HTERT RPE-1 (cell line): Measurements from ENCODE around the gene SH2D5.

Source experiments
- in situ Hi-C: fragments of 300-500 bp; cut with MboI; formaldehyde crosslinking; loops from 4 replicates; pipeline ENCODE4 v1.14.3; 2020; ENCODE audit warnings: low sequenced_read_pairs

The SH2D5 gene

DNA sequence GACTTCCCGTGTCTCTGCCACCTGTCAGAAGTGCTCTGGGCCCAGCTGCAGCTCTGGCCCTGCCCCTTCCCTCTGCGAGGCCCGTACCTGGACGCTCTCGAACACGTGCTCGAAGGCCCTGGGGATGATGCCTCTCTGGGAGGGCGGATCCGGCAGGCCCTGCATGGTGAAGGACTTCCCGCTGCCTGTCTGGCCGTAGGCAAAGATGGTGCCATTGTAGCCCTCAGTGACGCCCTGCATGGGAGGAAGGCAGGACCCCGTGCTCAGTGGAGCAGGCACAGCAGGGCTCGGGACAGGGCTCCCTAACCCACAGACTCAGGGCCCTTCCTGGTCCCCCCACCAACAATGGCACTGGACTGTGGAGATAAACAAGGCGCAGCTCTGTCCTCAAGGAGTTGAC is 17.1 kb downstream of the SH2D5 start:
- in situ Hi-C loops = no loop called here

DNA sequence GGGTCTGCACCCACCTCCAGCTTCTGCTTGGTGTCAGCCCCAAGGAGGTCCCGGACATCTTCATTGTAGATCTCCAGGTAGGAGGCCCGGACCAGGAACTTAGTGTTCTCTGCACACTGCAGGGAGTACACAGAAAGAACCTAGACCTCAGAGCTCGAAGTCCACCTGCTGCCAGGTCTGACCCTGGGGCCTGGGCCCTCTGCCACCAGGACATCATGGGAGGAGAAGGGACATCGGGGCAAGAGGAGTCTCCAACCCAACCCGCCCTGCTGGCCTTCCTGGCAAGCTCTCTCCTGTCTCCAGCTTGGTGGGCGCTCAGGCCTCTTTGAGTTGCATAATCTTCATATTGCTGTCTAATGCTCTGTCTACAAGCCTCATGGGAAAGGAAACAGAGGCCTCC is 19.1 kb downstream of the SH2D5 start:
- in situ Hi-C loops = no loop called here

GRCh38 chr1:20712215-20712577 is 20.3 kb downstream of the SH2D5 start:
- in situ Hi-C loops = no loop called here

DNA sequence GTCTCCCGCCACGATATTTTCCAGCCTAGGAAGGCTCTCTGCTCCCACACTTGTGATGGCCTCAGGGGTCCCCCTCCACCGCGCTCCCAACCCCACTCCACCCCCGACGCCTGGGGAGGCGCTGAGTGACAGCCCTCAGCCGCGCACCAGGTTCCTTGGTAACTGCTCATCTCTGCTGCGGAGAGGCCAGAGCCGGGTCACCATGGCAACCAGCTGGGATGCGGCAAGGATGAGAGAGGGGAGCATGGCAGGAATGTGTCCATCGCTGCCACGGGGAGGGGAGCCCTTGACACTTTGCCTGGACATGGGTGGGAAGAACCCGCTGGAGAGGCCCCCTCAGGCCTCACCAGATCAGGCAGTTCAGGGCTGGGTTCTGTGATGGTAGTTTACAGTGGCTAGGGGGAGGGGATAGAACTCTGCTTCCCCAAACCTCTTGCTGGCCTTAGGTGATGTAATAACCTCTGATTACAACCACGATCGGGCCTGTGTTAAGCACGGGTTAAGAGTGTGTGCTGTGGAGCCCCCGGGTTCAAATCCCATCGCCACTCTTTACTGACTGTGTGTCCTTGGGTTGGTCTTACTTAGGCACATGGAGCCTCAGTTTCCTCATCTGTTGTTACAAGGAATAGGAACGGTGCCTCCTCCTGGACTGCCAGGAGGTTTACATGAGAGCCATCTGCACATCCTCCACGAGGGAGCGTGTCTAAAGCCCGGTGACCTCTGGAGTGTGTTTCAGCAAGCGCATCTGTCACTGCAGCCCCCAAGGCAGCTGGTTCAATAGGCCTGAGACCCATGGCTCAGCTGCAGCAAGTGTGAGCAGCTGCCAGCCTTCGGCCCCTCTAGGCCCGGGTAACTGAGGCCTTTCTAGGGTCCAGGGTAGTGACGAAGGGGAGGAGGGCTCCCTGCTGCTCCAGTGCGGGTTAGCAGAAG is 21.0 kb downstream of the SH2D5 start:
- in situ Hi-C loops = no loop called here

DNA sequence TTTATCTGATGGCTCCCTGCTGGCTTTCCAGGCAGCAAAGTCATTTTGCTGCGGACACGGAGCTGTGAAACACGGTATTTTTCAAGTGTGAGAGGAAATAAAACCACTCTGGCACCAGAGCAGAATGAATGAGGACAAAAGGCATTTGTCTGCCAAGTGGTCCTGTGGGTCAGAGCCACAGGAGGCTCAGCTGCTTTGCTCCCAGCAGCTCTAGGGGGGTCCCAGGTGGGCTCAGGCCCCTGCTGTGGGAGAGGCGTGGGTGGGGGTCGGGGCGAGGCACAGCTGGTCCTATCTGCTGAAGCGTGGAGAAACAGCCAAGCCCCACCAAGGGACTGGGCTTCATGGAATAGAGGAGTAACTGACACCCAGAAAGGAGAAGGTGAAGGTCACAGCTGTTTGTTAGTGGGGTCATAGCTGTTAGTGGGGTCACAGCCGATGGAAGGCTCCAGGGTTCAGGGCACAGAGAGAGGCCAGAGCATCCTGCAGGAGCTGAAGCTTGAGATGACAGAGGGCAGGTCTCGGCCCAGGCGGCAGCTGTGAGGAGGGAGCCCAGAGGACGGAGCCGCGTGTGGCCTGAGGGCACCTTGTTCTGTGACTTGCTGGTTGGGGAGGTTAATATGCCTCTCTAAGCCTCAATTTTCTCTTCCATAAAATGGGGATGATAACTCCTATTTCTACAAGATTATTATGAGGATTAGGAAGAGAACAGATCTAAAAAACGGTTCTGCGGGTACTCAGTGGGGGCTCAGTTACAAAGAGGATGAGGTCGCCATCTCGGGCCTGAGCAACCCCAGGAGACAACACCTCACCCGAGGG is 21.8 kb downstream of the SH2D5 start:
- in situ Hi-C loops = no loop called here

- in situ Hi-C loops = no loop called here
Measured at GRCh38 chr1:20709868-20710267, 22.6 kb downstream of the SH2D5 start.

- in situ Hi-C loops = no loop called here
Measured at GRCh38 chr1:20708891-20709290, 23.6 kb downstream of the SH2D5 start.

- in situ Hi-C loops = no loop called here
Measured at GRCh38 chr1:20708057-20708456, 24.4 kb downstream of the SH2D5 start.

GRCh38 chr1:20706841-20707240 is 25.7 kb downstream of the SH2D5 start:
- in situ Hi-C loops = no loop called here

DNA sequence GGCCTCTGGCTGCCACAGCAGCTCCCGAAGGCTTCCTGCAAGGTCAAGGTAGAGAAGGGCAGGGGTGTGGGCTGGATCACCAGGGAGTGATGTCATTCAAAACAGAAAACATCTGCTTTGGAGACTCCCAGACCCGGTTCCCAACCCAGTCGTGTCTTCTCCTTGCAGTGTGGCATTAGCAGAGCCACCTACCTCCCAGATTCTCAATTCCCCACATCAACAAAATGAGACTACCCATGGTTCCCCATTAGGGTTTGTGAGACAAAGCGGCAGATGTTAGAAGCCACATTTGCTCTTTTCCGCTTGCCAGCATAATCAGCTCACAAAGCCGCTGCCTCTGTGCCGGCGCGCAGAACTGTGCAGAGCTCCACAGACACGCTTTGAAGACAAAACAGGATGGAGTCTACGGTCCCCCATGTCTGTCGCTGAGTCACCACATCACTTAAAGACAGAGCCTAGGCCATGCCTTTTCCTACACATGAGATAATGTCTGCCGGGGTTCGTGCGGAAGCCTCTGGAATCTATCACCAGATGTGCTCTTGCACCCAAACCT is 27.2 kb downstream of the SH2D5 start:
- in situ Hi-C loops = no loop called here

- in situ Hi-C loops = no loop called here
Measured at GRCh38 chr1:20704390-20705202, 27.9 kb downstream of the SH2D5 start.

DNA sequence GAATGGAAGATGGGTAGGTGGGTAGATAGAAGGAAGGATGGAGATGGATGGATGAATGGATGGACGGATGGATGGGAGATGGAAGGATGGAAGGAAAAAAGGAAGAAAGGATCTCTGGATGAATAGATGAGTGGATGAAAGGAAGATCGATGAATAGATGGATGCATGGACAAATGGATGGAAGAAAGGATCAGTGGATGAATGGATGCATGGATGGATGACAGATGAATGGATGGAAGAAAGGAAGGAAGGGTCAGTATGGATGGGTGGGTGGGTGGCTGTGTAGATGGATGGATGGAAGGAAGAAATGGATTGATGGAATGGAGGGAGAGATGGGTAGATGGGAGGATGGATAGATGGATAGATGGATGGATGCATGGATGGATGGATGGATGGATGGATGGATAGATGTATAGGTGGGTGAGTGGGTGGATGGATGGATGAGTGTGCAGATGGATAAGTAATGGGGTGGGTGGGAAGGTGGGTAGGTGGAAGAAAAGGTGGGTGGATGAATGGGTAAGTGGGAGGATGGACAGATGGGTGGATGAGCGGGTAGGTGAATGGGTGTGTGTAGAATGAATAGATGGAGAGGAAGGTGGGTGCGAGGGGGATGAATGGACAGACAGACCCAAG is 29.3 kb downstream of the SH2D5 start:
- in situ Hi-C loops = no loop called here

- in situ Hi-C loops = no loop called here
Measured at GRCh38 chr1:20702416-20702815, 30.1 kb downstream of the SH2D5 start.

GRCh38 chr1:20701847-20702246 is 30.7 kb downstream of the SH2D5 start:
- in situ Hi-C loops = no loop called here

- in situ Hi-C loops = no loop called here
Measured at GRCh38 chr1:20701446-20701845, 31.1 kb downstream of the SH2D5 start.

DNA sequence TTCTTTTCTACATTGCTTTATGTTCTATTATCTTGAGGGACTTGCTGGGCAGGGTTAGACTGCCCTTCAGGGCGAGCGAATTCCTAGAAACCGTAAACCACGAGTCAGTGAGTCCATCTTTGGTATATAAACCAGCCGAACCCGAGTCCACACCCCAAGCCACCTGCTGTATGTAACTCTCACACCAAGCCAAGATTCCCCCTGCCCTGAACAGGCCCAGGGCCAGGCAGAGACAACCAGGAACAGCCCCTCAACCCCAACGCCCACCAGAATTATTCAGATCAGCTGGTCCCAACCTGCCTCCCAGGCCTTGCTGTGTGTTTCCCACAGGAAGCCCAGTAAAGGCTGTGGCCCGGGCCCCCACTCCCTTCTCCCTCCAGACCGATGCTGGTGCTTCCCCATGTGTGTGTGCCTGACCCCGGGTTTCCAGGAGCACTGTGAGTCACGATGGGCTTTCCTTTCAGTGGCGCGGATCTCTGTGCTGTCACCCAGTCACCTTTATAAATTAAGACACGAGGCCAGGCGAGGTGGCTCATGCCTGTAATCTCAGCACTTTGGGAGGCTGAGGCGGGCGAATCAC is 31.8 kb downstream of the SH2D5 start:
- in situ Hi-C loops = no loop called here

- in situ Hi-C loops = no loop called here
Measured at GRCh38 chr1:20699558-20699957, 32.9 kb downstream of the SH2D5 start.

DNA sequence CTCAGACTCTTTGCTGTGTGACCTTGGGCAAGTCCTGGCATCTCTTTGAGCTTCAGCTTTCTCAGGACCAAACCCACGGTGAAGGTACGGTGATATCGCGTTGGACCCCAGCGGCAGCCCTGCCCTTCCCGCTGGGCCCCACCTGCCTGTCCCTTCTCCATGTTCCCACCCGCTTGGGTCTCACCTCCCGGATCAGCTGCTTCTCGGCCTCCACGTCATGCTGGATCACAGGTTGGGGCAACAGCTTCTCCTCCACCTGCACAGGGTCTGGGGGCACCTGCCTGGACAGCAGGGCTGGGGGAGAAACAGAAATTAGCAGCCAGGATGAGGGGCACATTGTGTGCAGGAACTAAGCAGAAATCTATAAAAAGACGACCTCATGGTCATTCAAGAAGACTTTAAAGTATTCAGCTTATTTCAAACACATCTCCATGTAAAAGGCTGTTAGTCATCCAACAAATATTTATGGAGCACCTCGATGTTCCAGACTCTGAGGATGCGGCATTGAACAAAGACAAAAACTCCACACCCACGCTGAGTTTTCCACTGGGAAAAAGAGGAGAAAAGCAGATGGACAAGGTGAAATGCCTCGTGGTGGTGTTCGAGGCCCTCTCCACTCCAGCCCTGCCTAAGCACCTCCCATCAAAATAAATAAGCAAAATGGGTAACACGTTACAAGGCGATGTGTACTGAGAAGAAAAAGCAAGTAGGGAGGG is 34.1 kb downstream of the SH2D5 start:
- in situ Hi-C loops = no loop called here

GRCh38 chr1:20697563-20697962 is 34.9 kb downstream of the SH2D5 start:
- in situ Hi-C loops = no loop called here
